Measurements from ENCODE around the gene SPATA21. TPM values are rescaled to one million over a fixed set of nuclear protein-coding genes. Genes with fewer than 3 reads are reported as not detected.

The SPATA21 gene
- total and polyA plus RNA-seq, 2 experiments from 2014 or later = 2.6 TPM; not detected in 1

DNA sequence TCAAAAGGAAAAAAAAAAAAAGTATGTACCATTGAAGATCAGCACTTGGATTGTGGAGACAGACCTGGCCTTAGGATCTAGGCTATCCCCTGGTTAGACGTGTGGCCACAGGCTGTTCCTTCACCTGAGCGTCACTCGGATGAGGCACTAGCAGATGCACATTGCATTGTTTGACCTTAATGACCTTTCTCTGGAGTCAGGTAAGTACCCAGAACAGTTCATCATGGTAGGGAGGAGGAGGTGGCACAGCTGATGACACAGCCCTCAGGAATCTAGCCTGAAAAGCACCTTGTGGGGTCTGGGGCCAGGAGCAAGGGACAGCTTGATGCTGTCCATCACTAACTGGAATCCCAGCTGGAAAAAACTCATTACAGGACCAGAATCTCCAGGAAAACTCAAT lies 24.5 kb upstream of the SPATA21 start (continued):
- TF ChIP-seq, protein P1, sequence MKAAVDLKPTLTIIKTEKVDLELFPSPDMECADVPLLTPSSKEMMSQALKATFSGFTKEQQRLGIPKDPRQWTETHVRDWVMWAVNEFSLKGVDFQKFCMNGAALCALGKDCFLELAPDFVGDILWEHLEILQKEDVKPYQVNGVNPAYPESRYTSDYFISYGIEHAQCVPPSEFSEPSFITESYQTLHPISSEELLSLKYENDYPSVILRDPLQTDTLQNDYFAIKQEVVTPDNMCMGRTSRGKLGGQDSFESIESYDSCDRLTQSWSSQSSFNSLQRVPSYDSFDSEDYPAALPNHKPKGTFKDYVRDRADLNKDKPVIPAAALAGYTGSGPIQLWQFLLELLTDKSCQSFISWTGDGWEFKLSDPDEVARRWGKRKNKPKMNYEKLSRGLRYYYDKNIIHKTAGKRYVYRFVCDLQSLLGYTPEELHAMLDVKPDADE (IDR thresholded peaks at IDR 0.05) = no peak
- no peak for TF ChIP-seq NANOG (IDR thresholded peaks at IDR 0.05; ENCODE audit: borderline replicate concordance)
- no peak for TF ChIP-seq ZNF114 (CRISPR knock-in tag; IDR thresholded peaks at IDR 0.05)
- TF ChIP-seq, protein P2, sequence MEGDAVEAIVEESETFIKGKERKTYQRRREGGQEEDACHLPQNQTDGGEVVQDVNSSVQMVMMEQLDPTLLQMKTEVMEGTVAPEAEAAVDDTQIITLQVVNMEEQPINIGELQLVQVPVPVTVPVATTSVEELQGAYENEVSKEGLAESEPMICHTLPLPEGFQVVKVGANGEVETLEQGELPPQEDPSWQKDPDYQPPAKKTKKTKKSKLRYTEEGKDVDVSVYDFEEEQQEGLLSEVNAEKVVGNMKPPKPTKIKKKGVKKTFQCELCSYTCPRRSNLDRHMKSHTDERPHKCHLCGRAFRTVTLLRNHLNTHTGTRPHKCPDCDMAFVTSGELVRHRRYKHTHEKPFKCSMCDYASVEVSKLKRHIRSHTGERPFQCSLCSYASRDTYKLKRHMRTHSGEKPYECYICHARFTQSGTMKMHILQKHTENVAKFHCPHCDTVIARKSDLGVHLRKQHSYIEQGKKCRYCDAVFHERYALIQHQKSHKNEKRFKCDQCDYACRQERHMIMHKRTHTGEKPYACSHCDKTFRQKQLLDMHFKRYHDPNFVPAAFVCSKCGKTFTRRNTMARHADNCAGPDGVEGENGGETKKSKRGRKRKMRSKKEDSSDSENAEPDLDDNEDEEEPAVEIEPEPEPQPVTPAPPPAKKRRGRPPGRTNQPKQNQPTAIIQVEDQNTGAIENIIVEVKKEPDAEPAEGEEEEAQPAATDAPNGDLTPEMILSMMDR (conservative IDR thresholded peaks at IDR 0.05; ENCODE audit: low read depth in 2 of 2) = no peak

DNA sequence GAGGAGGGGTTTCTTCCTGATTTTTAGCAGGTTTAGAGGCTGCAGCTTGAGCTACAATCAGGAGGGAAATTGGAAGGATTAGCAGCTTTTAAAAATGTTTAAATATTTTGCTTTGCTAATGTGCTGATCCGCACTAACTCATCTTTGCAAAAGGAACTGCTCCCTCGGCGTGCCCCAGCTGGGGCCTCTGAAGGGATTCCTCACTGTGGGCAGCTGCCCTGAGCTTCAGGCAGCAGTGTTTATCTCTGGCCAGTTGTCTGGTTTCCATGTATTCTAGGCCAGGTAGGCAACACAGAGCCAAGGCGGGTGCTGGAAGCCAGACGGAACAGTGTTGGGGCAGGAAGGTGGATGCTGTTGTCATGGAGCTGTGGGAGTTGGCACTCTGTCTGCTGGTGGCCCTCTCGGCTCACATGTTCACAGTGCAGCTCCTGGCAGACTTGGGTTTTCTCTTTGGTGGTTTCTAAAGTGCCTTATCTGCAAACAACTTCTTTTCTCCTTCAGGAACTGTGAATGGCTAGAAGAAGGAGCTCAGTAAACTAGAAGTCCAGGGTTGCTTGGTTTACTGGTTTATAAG lies 22.2 kb upstream of the SPATA21 start:
- no peaks in the 10 kb centered on the region for H3K27me3 ChIP-seq (ENCODE audit: insufficient read depth)
- ATAC-seq = no peak
- no peaks in the 10 kb centered on the region for H3K79me2 ChIP-seq (replicated peaks; ENCODE audit: insufficient read depth)
- Mint-ChIP-seq H3K4me1 (peaks cover 4% of the 10 kb centered on the region; the same call in 1 of the 3 replicates), H3K27me3 (ENCODE audit: insufficient read depth, low read depth, poor library complexity) (peaks cover 2% of the 10 kb centered on the region), H3K9me3 (no peaks in the 10 kb centered on the region), H3K27ac (no peak overlapping the region), H3K36me3 (ENCODE audit: low read depth) (peaks cover 53% of the 10 kb centered on the region), H3K4me3 (no peak overlapping the region)
- H3K9me2 ChIP-seq (ENCODE audit: insufficient read depth) = no peaks in the 10 kb centered on the region
- H3F3A ChIP-seq (replicated peaks; ENCODE audit: low read depth) = no peaks in the 10 kb centered on the region
- H3K4me2 ChIP-seq = no peak overlapping the region
- no peak overlapping the region for H3K4me3 ChIP-seq
- no peaks in the 10 kb centered on the region; the same call in 1 of the 2 replicates for H4K20me1 ChIP-seq (replicated peaks; ENCODE audit: insufficient read depth)
- H2AFZ ChIP-seq = no peak overlapping the region
- no peak overlapping the region for H3K27ac ChIP-seq (ENCODE audit: low read depth)
- DNase-seq (ENCODE audit: low spot score) = no peak
- H3K36me3 ChIP-seq (ENCODE audit: insufficient read depth) = peaks cover 18% of the 10 kb centered on the region
- H3K4me1 ChIP-seq (ENCODE audit: insufficient read depth) = no peaks in the 10 kb centered on the region
- TF ChIP-seq, protein P2 (conservative IDR thresholded peaks at IDR 0.05; ENCODE audit: low read depth in 2 of 2) = no peak
- TF ChIP-seq, protein P3, sequence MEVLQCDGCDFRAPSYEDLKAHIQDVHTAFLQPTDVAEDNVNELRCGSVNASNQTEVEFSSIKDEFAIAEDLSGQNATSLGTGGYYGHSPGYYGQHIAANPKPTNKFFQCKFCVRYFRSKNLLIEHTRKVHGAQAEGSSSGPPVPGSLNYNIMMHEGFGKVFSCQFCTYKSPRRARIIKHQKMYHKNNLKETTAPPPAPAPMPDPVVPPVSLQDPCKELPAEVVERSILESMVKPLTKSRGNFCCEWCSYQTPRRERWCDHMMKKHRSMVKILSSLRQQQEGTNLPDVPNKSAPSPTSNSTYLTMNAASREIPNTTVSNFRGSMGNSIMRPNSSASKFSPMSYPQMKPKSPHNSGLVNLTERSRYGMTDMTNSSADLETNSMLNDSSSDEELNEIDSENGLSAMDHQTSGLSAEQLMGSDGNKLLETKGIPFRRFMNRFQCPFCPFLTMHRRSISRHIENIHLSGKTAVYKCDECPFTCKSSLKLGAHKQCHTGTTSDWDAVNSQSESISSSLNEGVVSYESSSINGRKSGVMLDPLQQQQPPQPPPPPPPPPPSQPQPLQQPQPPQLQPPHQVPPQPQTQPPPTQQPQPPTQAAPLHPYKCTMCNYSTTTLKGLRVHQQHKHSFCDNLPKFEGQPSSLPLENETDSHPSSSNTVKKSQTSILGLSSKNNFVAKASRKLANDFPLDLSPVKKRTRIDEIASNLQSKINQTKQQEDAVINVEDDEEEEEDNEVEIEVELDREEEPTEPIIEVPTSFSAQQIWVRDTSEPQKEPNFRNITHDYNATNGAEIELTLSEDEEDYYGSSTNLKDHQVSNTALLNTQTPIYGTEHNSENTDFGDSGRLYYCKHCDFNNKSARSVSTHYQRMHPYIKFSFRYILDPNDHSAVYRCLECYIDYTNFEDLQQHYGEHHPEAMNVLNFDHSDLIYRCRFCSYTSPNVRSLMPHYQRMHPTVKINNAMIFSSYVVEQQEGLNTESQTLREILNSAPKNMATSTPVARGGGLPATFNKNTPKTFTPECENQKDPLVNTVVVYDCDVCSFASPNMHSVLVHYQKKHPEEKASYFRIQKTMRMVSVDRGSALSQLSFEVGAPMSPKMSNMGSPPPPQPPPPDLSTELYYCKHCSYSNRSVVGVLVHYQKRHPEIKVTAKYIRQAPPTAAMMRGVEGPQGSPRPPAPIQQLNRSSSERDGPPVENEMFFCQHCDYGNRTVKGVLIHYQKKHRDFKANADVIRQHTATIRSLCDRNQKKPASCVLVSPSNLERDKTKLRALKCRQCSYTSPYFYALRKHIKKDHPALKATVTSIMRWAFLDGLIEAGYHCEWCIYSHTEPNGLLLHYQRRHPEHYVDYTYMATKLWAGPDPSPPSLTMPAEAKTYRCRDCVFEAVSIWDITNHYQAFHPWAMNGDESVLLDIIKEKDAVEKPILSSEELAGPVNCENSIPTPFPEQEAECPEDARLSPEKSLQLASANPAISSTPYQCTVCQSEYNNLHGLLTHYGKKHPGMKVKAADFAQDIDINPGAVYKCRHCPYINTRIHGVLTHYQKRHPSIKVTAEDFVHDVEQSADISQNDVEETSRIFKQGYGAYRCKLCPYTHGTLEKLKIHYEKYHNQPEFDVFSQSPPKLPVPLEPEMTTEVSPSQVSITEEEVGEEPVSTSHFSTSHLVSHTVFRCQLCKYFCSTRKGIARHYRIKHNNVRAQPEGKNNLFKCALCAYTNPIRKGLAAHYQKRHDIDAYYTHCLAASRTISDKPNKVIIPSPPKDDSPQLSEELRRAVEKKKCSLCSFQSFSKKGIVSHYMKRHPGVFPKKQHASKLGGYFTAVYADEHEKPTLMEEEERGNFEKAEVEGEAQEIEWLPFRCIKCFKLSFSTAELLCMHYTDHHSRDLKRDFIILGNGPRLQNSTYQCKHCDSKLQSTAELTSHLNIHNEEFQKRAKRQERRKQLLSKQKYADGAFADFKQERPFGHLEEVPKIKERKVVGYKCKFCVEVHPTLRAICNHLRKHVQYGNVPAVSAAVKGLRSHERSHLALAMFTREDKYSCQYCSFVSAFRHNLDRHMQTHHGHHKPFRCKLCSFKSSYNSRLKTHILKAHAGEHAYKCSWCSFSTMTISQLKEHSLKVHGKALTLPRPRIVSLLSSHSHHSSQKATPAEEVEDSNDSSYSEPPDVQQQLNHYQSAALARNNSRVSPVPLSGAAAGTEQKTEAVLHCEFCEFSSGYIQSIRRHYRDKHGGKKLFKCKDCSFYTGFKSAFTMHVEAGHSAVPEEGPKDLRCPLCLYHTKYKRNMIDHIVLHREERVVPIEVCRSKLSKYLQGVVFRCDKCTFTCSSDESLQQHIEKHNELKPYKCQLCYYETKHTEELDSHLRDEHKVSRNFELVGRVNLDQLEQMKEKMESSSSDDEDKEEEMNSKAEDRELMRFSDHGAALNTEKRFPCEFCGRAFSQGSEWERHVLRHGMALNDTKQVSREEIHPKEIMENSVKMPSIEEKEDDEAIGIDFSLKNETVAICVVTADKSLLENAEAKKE (CRISPR knock-in tag; IDR thresholded peaks at IDR 0.05) = no peak
- TF ChIP-seq EZH2phosphoT487 (IDR thresholded peaks at IDR 0.05; ENCODE audit: unreplicated experiment) (no peak), CREB1 (CRISPR knock-in tag; IDR thresholded peaks at IDR 0.05; ENCODE audit: low read depth) (no peak), ZNF114 (CRISPR knock-in tag; IDR thresholded peaks at IDR 0.05) (no peak), POLR2AphosphoS5 (IDR thresholded peaks at IDR 0.05; ENCODE audit: low read depth) (no peak), ZNF331 (CRISPR knock-in tag; IDR thresholded peaks at IDR 0.05; ENCODE audit: low read depth) (no peak), NANOG (IDR thresholded peaks at IDR 0.05; ENCODE audit: borderline replicate concordance) (no peak), EZH2 (IDR thresholded peaks at IDR 0.05; ENCODE audit: low read depth, unreplicated experiment) (no peak)
